GM19239 (cell line): ENCODE measurements around the gene OR52E2.

Experiments
- DNase-seq: peaks from one replicate; pipeline ENCODE4 v3.0.0; 2011; ENCODE audit warnings: low spot score; ENCODE audit not compliant: insufficient read length
- FAIRE-seq: peaks from 2 replicates; lab custom pipeline; 2011; peaks lifted over from hg19 to GRCh38; lab: Jason Lieb, UNC

Gene OR52E2

GRCh38 chr11:5021996-5022395 is 37.4 kb downstream of the OR52E2 start:
- no peak for FAIRE-seq
- DNase-seq = no peak

GRCh38 chr11:5013012-5013411 is 46.4 kb downstream of the OR52E2 start:
- DNase-seq (no peak), FAIRE-seq (no peak)

DNA sequence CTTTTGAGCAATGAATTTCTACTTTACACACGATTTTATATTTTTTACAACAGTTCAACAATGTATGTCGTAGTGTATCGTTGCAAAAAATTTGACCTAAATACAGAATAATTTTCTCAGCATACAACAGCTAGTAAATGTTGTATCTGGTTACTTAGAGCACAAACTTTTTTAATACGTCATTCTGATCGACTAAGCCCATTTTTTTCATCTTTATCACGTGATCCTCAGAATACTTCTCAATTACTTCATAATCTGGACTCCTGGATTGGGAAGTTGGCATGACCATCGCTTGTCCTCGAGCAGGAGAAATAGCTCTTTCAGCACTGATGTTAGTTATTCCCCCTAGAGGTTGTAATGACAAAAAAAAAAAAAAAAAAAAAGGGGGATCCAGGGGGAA is 48.2 kb downstream of the OR52E2 start:
- no peak for DNase-seq
- FAIRE-seq = no peak
